ENCODE measurements around the gene PRKCZ. TPM values are rescaled to one million over a fixed set of nuclear protein-coding genes. Genes with fewer than 3 reads are reported as not detected.

The PRKCZ gene
- total and polyA plus RNA-seq, 9 of the 15 experiments (the other 6 are each of a cell fraction or from before 2014, with no cell fraction given), result 0.07 to 3.1 (median 1.3) TPM

- no peak for TF ChIP-seq ETV6 (IDR thresholded peaks at IDR 0.05; ENCODE audit: borderline replicate concordance in 1 of 2, low read depth in 2 of 2, low read length in 1 of 2)
- TF ChIP-seq ETV6 (CRISPR knock-in tag; IDR thresholded peaks at IDR 0.05; ENCODE audit: borderline replicate concordance), result no peak
- no peak for TF ChIP-seq TCFL5 (CRISPR knock-in tag; conservative IDR thresholded peaks at IDR 0.05)
- no peak for TF ChIP-seq DNMT1 (IDR thresholded peaks at IDR 0.05)
- no peak for TF ChIP-seq ZNF224 (CRISPR knock-in tag; IDR thresholded peaks at IDR 0.05)
- TF ChIP-seq HBP1 (CRISPR knock-in tag; IDR thresholded peaks at IDR 0.05), result no peak
- TF ChIP-seq ZFP30 (CRISPR knock-in tag; IDR thresholded peaks at IDR 0.05; ENCODE audit: borderline replicate concordance), result no peak
- TF ChIP-seq ZNF143 (CRISPR knock-in tag; IDR thresholded peaks at IDR 0.05), result no peak
- no peak for TF ChIP-seq POLR3A (IDR thresholded peaks at IDR 0.05; ENCODE audit: borderline replicate concordance, extremely low read depth, insufficient read depth, insufficient read length)
- no peak for TF ChIP-seq NFE2L1 (tag; IDR thresholded peaks at IDR 0.05; ENCODE audit: borderline replicate concordance, low read depth)
- TF ChIP-seq ZNF512 (tag; IDR thresholded peaks at IDR 0.05), result no peak
- TF ChIP-seq MTA3 (IDR thresholded peaks at IDR 0.05; ENCODE audit: borderline replicate concordance), result 0 out of 2 replicates have a peak, but pooled peaks have one; percentile 39
- TF ChIP-seq ELF1 (tag; IDR thresholded peaks at IDR 0.05), result no peak
- no peak for TF ChIP-seq HDGF (IDR thresholded peaks at IDR 0.05)
- no peak for TF ChIP-seq FOSL1 (tag; conservative IDR thresholded peaks at IDR 0.05)
- TF ChIP-seq CAMTA2 (CRISPR knock-in tag; conservative IDR thresholded peaks at IDR 0.05), result no peak
- no peak for TF ChIP-seq CCAR2 (IDR thresholded peaks at IDR 0.05; ENCODE audit: low read depth, low read length)
- no peak for TF ChIP-seq MAZ (CRISPR knock-in tag; conservative IDR thresholded peaks at IDR 0.05 in 1 of 2, IDR thresholded peaks at IDR 0.05 in 1 of 2)
- TF ChIP-seq CEBPG (CRISPR knock-in tag; IDR thresholded peaks at IDR 0.05), result peak; percentile 85
- TF ChIP-seq CEBPG (tag; conservative IDR thresholded peaks at IDR 0.05 in 1 of 2, IDR thresholded peaks at IDR 0.05 in 1 of 2), result peak; percentile 52 to 78
- no peak for TF ChIP-seq ZNF586 (CRISPR knock-in tag; conservative IDR thresholded peaks at IDR 0.05)
- no peak for TF ChIP-seq NR3C1 (CRISPR knock-in tag; IDR thresholded peaks at IDR 0.05)
- no peak for TF ChIP-seq HNRNPUL1 (IDR thresholded peaks at IDR 0.05; ENCODE audit: low read length)
- TF ChIP-seq PRMT5 (CRISPR knock-in tag; IDR thresholded peaks at IDR 0.05), result no peak
- peak; percentile 32; the same call in 1 of the 2 replicates for TF ChIP-seq EP400 (IDR thresholded peaks at IDR 0.05)
- no peak for TF ChIP-seq ZBTB33 (CRISPR knock-in tag; IDR thresholded peaks at IDR 0.05)
Observed at GRCh38 chr1:2001773-2002411, 48.3 kb upstream of the PRKCZ start (continued).
